NCI-H510A treated with DMSO at 0.1 percent for 48 hours (cell line): ENCODE measurements around the gene CAMK2D.
A peak's percentile ranks its signal among the peaks of the same experiment; 100 is the strongest.

Source experiments
- DNase-seq: peaks from one replicate; lab custom pipeline; 2025; lab: John Stamatoyannopoulos, UW

CAMK2D gene

GRCh38 chr4:113437129-113437528 lies 324.4 kb downstream of the CAMK2D start:
- no peak for DNase-seq

GRCh38 chr4:113436360-113436759 lies 325.2 kb downstream of the CAMK2D start:
- no peak for DNase-seq

GRCh38 chr4:113435893-113436292 lies 325.6 kb downstream of the CAMK2D start:
- no peak for DNase-seq

GRCh38 chr4:113434247-113434587 lies 327.3 kb downstream of the CAMK2D start:
- DNase-seq, result no peak

- no peak for DNase-seq
These were observed 327.8 kb downstream of the CAMK2D start for GRCh38 chr4:113433536-113434246.

- DNase-seq, result no peak
These were observed 328.4 kb downstream of the CAMK2D start for GRCh38 chr4:113433116-113433515.

GRCh38 chr4:113423631-113424030 lies 337.9 kb downstream of the CAMK2D start:
- DNase-seq, result no peak

- DNase-seq, result no peak
These were observed 340.6 kb downstream of the CAMK2D start for GRCh38 chr4:113420938-113421337.

GRCh38 chr4:113419631-113420030 lies 341.9 kb downstream of the CAMK2D start:
- DNase-seq, result no peak

- no peak for DNase-seq
These were observed 350.0 kb downstream of the CAMK2D start for GRCh38 chr4:113411496-113411938.

GRCh38 chr4:113410686-113411085 lies 350.9 kb downstream of the CAMK2D start:
- DNase-seq, result no peak

- DNase-seq, result no peak
These were observed 352.4 kb downstream of the CAMK2D start for GRCh38 chr4:113409181-113409580.

- DNase-seq, result peak; percentile 47
These were observed 354.1 kb downstream of the CAMK2D start for GRCh38 chr4:113407409-113407808.

- peak; percentile 49 for DNase-seq
These were observed 354.9 kb downstream of the CAMK2D start for GRCh38 chr4:113406723-113407016.

- DNase-seq, result no peak
These were observed 355.4 kb downstream of the CAMK2D start for GRCh38 chr4:113405874-113406722.

GRCh38 chr4:113404841-113405240 lies 356.7 kb downstream of the CAMK2D start:
- DNase-seq, result no peak

GRCh38 chr4:113404167-113404571 lies 357.4 kb downstream of the CAMK2D start:
- DNase-seq, result no peak
